Activated T-helper 17 cell treated with anti-CD3 and anti-CD28 coated beads, Interleukin-2, amount 50 U/mL, for 72 hours (primary cell): ENCODE measurements around the gene ZDHHC21. TPM values are rescaled to one million over a fixed set of nuclear protein-coding genes. Genes with fewer than 3 reads are reported as not detected.
"Not testable (repeated sequence)": the region's sequence is repeated elsewhere in the genome, so short reads cannot be mapped to it uniquely, and the experiment has no call there.

Experiments used
- ATAC-seq: fragments of 150-1000 bp; cut with Tn5 transposase; replicated peaks from 2 replicates; pipeline ENCODE4 v1.10.0; 2021; ENCODE audit warnings: mild to moderate bottlenecking, moderate library complexity
- H3K27ac Mint-ChIP-seq: one replicate; pipeline ENCODE4 v1.8.0; 2022; ENCODE audit warnings: mixed read lengths
- H3K27me3 Mint-ChIP-seq: one replicate; pipeline ENCODE4 v1.8.0; 2022; ENCODE audit warnings: mixed read lengths
- H3K36me3 Mint-ChIP-seq: one replicate; pipeline ENCODE4 v1.8.0; 2022; ENCODE audit warnings: low read depth, mild to moderate bottlenecking, mixed read lengths
- H3K4me1 Mint-ChIP-seq: one replicate; pipeline ENCODE4 v1.8.0; 2022; ENCODE audit warnings: mixed read lengths
- H3K4me3 Mint-ChIP-seq: one replicate; pipeline ENCODE4 v1.8.0; 2022; ENCODE audit warnings: mild to moderate bottlenecking, mixed read lengths
- H3K9me3 Mint-ChIP-seq: one replicate; pipeline ENCODE4 v1.8.0; 2022; ENCODE audit warnings: mixed read lengths
- total RNA-seq, 2 donors: library from RNA; stranded (reverse); gene quantifications; one replicate each; pipeline ENCODE4 v1.2.3, GENCODE V29; 2022

ZDHHC21 gene
- total RNA-seq, 2 donors from 2014 or later = 6.6 to 11.2 TPM

DNA sequence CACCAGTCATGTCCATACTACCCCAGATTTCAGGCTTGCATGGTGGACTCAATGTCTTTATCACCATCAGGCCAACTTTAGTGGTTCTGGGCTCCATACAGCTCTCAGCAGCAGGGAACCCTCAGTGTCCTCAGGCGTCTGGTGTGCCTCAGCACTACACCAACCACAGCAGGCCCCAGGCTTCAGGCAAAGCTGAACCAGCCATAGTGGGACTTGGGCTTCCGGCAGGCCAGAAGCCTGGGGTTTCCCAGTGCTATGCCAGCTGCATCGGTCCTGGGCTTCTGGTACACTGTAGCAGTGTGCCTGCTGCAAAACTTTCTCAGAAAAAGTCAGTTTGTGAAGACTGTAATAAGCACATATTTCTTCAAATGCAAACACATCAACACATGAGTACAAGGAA is 11.0 kb upstream of the ZDHHC21 start:
- H3K4me1 Mint-ChIP-seq = no peaks in the 10 kb centered on the region
- H3K27me3 Mint-ChIP-seq = peaks cover 25% of the 10 kb centered on the region
- H3K27ac Mint-ChIP-seq = no peak overlapping the region
- H3K36me3 Mint-ChIP-seq = no peaks in the 10 kb centered on the region
- ATAC-seq = no peak
- H3K4me3 Mint-ChIP-seq = no peak overlapping the region
- peaks cover 18% of the 10 kb centered on the region for H3K9me3 Mint-ChIP-seq

DNA sequence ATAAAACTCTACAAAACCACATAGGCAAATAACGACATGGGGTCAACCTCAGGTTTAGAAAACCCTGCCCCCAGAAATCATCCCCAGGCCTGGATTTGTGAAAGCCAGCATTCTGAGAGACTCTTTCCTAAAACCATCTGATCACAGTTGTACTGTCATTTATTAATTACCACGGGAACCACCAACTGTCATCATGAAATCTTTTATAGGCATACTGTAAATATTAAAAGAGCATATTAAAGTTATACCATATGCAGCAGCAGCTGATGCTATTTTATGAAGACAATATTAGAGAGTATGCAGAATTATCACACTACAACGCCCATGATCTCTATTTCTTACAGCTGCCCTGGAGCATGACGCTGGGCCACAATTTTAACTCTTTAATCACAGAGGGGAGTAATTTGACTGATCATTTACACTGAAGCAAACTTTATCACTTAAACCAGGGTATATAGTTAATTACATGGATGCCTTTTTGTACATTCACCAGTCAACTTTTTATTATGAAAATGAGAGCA is 9.0 kb upstream of the ZDHHC21 start:
- Mint-ChIP-seq H3K4me1 (no peaks in the 10 kb centered on the region), H3K36me3 (no peaks in the 10 kb centered on the region), H3K27ac (no peak overlapping the region), H3K9me3 (peaks cover 18% of the 10 kb centered on the region), H3K27me3 (peaks cover 11% of the 10 kb centered on the region), H3K4me3 (no peak overlapping the region)
- no peak for ATAC-seq

DNA sequence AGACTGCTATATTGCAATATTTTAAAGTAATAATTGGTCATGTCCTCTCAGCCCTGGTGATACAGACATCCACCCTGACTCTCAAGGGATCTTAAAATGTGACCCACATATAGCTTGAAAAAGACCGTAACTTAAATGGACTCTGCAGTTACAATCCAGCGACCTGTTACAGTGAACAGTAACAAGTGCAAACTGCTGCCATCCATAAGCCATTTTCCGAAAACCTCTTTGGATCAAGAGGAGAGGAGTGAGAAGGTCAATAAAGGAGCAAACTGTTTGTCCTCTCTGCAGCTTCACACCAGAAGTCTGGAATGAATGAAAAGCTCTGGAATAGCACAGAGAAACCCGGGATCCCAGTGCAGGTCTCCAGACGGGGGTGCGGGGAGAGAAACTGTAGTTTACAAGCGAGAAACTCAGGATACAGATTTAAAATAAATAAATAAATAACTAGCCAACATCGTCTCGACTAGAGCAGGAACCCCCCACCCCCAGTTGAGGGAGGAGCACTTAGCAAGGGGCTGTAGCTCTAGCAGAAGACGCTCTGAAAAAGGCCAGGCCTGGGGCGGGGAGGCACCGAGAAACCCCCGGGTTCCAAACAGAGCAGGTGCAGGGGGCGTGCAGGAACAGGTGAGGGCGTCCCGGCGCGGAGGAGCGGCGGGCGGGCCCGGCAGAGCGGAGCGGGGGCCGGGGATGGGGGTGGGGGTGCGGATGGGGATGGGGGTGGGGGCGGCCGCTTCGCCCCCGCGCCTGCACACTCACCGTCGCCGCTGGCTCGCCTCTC is 572 bp downstream of the ZDHHC21 start:
- peaks cover 12% of the 10 kb centered on the region for H3K4me1 Mint-ChIP-seq
- peak overlapping the region; percentile 97 for H3K27ac Mint-ChIP-seq
- H3K4me3 Mint-ChIP-seq = peak overlapping the region; percentile 95
- H3K9me3 Mint-ChIP-seq = no peaks in the 10 kb centered on the region
- H3K36me3 Mint-ChIP-seq = peaks cover 28% of the 10 kb centered on the region
- ATAC-seq = peak; percentile 49
- H3K27me3 Mint-ChIP-seq = no peaks in the 10 kb centered on the region

DNA sequence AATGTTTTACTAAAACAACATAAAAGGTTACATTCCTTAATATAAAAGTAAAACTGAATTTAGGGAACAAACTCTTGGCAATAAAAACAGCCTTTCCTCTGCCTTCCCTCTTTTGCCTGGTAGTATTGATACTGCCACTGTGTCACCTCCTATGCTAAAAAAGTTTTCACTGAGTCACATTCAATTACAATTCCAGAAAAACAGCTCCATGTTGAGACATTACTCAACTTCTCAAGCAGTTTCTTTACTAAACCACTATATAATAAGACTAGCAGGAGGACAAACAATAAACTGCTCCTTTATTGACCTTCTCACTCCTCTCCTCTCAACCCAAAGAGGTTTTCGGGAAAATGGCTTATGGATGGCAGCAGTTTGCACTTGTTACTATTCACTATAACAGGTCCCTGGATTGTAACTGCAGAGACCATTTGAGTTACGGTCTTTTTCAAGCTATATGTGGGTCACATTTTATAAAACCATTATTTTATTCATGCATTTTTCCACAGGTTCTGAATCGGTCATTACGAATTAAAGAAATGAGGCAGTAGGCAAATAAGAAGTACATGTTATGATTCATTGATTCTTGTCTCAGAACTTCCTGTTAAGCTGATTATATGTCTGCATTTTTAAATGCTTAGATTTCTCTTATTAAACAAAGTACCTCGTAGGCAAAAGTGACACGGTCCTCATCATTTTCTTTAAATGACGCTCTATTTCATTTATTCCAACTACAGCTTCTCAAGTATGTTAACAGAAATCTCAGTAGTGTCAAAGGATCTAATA is 2.1 kb downstream of the ZDHHC21 start:
- Mint-ChIP-seq H3K9me3 (no peaks in the 10 kb centered on the region), H3K4me3 (peak overlapping the region; percentile 95), H3K36me3 (peaks cover 43% of the 10 kb centered on the region), H3K27me3 (no peaks in the 10 kb centered on the region), H3K27ac (peak overlapping the region; percentile 29), H3K4me1 (peaks cover 12% of the 10 kb centered on the region)
- ATAC-seq = peak; percentile 28

DNA sequence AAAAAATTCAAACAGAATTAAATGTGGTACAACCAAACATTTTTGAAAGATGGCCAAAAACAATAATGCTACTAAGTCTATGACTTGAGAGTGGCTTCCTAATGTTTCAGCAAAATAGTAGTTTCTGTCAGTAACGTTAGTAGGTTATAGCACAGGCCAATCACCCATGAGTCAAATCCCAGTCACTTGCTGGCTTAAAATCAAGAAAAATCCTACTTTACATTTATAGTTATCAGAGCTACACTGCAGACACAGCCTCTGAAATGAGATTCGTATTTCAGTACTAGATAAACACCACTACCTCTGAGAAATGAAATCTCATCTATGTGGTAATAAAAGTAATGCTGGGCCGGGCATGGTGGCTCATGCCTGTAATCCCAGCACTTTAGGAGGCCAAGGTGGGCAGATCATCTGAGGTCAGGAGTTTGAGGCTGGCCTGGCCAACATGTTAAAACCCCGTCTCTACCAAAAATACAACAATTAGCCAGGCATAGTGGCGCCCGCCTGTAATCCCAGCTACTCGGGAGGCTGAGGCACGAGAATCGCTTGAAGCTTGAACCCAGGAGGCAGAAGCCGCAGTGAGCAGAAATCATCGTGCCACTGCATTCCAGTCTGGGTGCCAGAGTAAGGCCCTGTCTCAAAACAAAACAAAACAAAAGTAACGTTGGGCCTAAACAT is 6.1 kb downstream of the ZDHHC21 start:
- Mint-ChIP-seq H3K9me3 (no peaks in the 10 kb centered on the region), H3K36me3 (peaks cover 63% of the 10 kb centered on the region), H3K27me3 (no peaks in the 10 kb centered on the region)

DNA sequence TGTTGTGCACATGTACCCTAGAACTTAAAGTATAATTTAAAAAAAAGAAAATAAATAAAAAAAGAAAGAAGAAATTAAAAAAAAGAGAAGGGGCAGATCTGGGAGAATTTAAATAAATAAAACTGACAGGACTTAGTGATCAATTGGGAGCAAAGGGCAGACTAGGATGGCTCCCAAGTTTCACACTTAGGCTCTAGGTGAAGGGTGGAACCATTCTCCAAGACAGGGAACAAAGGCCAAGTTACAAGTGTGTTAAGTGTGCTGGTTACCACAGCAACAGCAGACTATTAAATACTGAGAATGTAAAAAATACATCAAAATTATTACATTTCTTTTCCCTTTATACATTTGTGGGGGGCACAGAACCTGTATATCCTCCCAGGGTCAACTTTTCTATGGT is 7.1 kb downstream of the ZDHHC21 start:
- Mint-ChIP-seq H3K36me3 (peaks cover 71% of the 10 kb centered on the region), H3K4me3 (no peak overlapping the region)

More for the DNA sequence above, 6.1 kb downstream of the ZDHHC21 start:
- Mint-ChIP-seq H3K4me3 (no peak overlapping the region), H3K4me1 (peaks cover 7% of the 10 kb centered on the region), H3K27ac (no peak overlapping the region)
- ATAC-seq = no peak

DNA sequence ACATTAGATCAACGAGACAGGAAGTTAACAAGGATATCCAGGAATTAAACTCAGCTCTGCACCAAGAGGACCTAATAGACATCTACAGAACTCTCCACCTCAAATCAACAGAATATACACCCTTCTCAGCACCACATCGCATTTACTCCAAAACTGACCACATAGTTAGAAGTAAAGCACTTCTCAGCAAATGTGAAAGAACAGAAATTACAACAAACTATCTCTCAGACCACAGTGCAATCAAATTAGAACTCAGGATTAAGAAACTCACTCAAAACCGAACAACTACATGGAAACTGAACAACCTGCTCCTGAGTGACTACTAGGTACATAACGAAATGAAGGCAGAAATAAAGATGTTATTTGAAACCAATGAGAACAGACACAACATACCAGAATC is 10.6 kb downstream of the ZDHHC21 start:
- Mint-ChIP-seq H3K27ac (peak overlapping the region; percentile 21), H3K4me3 (peak overlapping the region; percentile 1), H3K4me1 (peaks cover 21% of the 10 kb centered on the region), H3K36me3 (peaks cover 71% of the 10 kb centered on the region)
- not testable (repeated sequence) for H3K27me3 Mint-ChIP-seq, H3K9me3 Mint-ChIP-seq, ATAC-seq

More for the DNA sequence above, 7.1 kb downstream of the ZDHHC21 start:
- H3K27me3 Mint-ChIP-seq = no peaks in the 10 kb centered on the region
- H3K27ac Mint-ChIP-seq = no peak overlapping the region
- peaks cover 7% of the 10 kb centered on the region for H3K4me1 Mint-ChIP-seq
- no peaks in the 10 kb centered on the region for H3K9me3 Mint-ChIP-seq
- no peak for ATAC-seq

DNA sequence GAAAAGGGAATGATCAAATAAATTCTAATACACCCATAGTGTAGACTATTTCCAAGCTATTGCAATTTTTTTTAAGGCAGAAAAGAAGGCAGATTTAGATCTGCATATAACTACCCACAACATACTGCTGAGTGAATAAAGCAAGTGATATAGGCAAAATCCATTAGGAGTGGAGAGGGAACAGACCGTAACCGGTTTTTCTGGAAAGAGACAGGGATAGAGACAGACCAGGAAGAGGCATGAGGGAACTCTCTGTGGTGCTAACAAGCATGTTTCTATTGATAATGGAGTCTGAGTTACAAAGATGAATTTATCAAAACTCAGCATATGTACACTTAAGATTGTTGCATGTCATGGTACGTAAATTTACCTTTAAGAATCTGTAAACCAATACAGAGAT is 14.5 kb downstream of the ZDHHC21 start:
- H3K27ac Mint-ChIP-seq = no peak overlapping the region
- no peak overlapping the region for H3K4me3 Mint-ChIP-seq
- no peaks in the 10 kb centered on the region for H3K27me3 Mint-ChIP-seq
- H3K9me3 Mint-ChIP-seq = no peaks in the 10 kb centered on the region
- peaks cover 26% of the 10 kb centered on the region for H3K4me1 Mint-ChIP-seq
- no peak for ATAC-seq
- peaks cover 55% of the 10 kb centered on the region for H3K36me3 Mint-ChIP-seq

DNA sequence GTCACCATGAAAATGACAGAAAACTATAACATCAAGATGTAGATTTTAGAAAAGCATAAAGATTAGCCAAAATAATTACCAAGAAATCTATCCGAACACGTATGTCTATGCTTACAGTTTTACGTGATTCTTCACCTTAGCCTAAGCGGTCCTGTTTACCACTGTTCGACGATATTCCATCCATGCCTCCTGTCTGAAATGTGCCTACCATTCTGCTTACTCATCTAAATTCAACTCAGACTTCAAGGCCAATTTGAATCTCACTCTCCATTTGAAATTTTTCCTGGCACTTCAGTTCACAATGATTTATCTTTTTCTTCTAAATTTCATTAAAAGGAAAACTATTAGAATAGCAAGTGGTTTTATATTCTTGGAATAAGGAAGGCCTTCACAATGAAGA is 15.4 kb downstream of the ZDHHC21 start:
- H3K4me1 Mint-ChIP-seq = peaks cover 24% of the 10 kb centered on the region
- H3K27ac Mint-ChIP-seq = no peak overlapping the region
- no peaks in the 10 kb centered on the region for H3K27me3 Mint-ChIP-seq
- no peak for ATAC-seq
- H3K36me3 Mint-ChIP-seq = peaks cover 50% of the 10 kb centered on the region
- no peaks in the 10 kb centered on the region for H3K9me3 Mint-ChIP-seq
- H3K4me3 Mint-ChIP-seq = no peak overlapping the region

DNA sequence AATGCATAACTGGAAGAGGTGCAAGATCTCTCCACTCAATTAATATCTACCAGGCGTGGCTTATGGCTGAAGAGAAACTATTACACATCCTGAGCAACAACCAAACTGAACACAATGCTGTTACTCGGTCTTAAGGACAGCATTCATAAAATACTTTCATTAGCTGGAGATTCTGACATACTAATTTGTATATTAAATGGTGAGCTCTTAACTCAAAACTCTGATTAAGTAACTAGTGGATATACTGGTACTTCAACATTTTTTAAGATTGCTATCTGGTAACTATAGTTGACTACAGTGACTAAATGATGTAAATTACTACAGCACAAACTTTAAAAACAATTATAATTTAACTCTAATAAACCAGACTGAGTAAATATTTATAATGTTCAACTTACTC is 15.8 kb downstream of the ZDHHC21 start:
- no peaks in the 10 kb centered on the region for H3K9me3 Mint-ChIP-seq
- no peaks in the 10 kb centered on the region for H3K27me3 Mint-ChIP-seq
- H3K36me3 Mint-ChIP-seq = peaks cover 49% of the 10 kb centered on the region
- ATAC-seq = no peak
- H3K27ac Mint-ChIP-seq = no peak overlapping the region
- H3K4me1 Mint-ChIP-seq = peaks cover 19% of the 10 kb centered on the region
- no peak overlapping the region for H3K4me3 Mint-ChIP-seq

DNA sequence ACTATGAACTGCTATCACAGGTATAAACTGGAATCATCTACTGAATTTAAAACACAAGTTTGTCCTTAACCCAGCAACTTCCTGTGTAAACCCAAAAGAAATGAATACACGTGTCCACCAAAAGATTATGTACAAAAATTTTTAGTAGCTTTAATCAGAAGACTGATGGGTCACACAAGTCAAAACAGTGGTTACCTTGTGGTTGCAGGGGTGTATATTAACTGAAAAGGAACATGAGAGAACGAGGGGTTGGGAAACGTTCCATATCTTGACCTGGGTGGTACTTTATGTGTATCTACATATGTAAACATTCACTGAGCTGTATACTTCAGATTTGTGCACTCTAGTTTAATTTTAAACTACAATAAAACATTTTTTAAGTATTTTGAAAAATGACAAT is 18.6 kb downstream of the ZDHHC21 start:
- Mint-ChIP-seq H3K27ac (no peak overlapping the region), H3K36me3 (peaks cover 43% of the 10 kb centered on the region), H3K4me1 (peaks cover 21% of the 10 kb centered on the region)

DNA sequence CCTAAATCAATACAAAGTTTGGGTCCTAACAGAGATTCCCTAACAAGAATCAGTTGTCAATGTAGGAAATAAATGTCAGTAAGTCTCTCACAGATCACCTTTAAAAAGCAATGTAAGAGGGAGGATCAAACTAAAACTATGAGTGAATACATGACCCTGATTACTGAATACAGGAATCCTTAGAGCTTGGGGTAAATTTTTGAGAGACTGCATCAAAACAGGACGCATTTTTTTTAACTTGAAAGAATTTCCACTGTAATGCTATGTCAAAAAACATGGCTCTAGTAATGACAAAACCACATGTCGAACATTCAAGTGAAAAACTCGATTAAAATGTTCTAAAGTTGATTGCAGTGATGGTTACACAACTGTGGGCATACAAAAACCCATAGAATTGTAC is 21.9 kb downstream of the ZDHHC21 start:
- Mint-ChIP-seq H3K36me3 (peaks cover 19% of the 10 kb centered on the region), H3K9me3 (no peaks in the 10 kb centered on the region), H3K4me1 (peaks cover 7% of the 10 kb centered on the region), H3K27ac (peak overlapping the region; percentile 90), H3K27me3 (no peaks in the 10 kb centered on the region), H3K4me3 (peak overlapping the region; percentile 53)
- peak; percentile 84 for ATAC-seq

More for the DNA sequence above, 18.6 kb downstream of the ZDHHC21 start:
- ATAC-seq = no peak
- no peaks in the 10 kb centered on the region for H3K9me3 Mint-ChIP-seq
- H3K4me3 Mint-ChIP-seq = no peak overlapping the region
- H3K27me3 Mint-ChIP-seq = no peaks in the 10 kb centered on the region

DNA sequence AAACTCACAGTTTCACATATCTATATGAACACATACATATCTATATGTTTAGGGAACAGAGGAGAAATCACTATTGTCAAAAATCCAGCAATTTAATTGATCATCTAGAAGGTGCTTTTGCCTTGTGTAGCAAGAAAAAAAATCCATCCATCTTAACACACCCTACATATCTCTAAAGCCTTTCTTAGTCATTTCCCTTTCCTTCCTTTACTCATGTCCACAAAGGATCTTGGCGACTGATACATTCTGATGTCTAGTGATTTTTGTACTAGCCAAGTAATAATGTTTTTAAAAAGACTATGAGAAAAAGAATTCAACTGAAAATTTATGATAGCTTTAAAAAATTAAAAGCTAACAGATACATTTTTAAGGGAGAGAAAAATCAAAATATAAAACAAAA is 22.5 kb downstream of the ZDHHC21 start:
- H3K27ac Mint-ChIP-seq = peak overlapping the region; percentile 90
- H3K36me3 Mint-ChIP-seq = peaks cover 19% of the 10 kb centered on the region
- no peaks in the 10 kb centered on the region for H3K27me3 Mint-ChIP-seq
- no peaks in the 10 kb centered on the region for H3K9me3 Mint-ChIP-seq
- H3K4me1 Mint-ChIP-seq = peaks cover 7% of the 10 kb centered on the region
- peak overlapping the region; percentile 53 for H3K4me3 Mint-ChIP-seq
- peak; percentile 96 for ATAC-seq

DNA sequence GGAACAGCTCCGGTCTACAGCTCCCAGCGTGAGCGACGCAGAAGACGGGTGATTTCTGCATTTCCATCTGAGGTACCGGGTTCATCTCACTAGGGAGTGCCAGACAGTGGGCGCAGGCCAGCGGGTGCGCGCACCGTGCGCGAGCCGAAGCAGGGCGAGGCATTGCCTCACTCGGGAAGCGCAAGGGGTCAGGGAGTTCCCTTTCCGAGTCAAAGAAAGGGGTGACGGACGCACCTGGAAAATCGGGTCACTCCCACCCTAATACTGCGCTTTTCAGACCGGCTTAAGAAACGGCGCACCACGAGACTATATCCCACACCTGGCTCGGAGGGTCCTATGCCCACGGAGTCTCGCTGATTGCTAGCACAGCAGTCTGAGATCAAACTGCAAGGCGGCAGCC is 29.2 kb downstream of the ZDHHC21 start:
- H3K4me1 Mint-ChIP-seq, ATAC-seq, H3K4me3 Mint-ChIP-seq, H3K9me3 Mint-ChIP-seq, H3K27ac Mint-ChIP-seq, H3K27me3 Mint-ChIP-seq: not testable (repeated sequence)
- peaks cover 19% of the 10 kb centered on the region for H3K36me3 Mint-ChIP-seq
